ENCODE measurements around the gene ZNF546.
A peak's percentile ranks its signal among the peaks of the same experiment; 100 is the strongest.

ZNF546 gene

GRCh38 chr19:39963898-39964297, 33.0 kb upstream of the ZNF546 start:
- H3K4me3 ChIP-seq (ENCODE audit: low read depth, low read length) = no peak overlapping the region
- in situ Hi-C loops (cut with HindIII; ENCODE audit: low sequenced_read_pairs) = no loop called here
- DNase-seq (ENCODE audit: low read depth, low spot score) = no peak
- no peak for TF ChIP-seq CTCF (IDR thresholded peaks at IDR 0.05; ENCODE audit: low read depth, low read length)

GRCh38 chr19:39966617-39967016, 30.2 kb upstream of the ZNF546 start:
- in situ Hi-C loops (cut with HindIII; ENCODE audit: low sequenced_read_pairs) = no loop called here
- no peak for DNase-seq (ENCODE audit: low read depth, low spot score)
- TF ChIP-seq CTCF (IDR thresholded peaks at IDR 0.05; ENCODE audit: low read depth, low read length) = no peak
- no peak overlapping the region for H3K4me3 ChIP-seq (ENCODE audit: low read depth, low read length)

DNA sequence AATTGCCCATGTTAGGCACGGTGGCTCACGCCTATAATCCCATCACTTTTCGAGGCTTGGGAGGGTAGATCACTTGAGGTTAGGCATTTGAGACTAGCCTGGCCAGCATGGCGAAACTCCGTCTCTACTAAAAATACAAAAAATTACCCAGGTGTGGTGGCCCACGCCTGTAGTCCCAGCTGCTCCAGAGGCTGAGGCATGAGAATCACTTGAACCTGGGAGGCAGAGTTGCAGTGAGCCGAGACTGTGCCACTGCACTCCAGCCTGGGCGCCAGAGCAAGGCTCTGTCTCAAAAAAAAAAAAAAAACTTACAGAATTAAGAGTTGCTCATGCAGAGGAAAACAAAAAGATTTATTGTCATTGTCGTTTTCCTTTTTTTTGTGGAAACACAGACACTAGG, 29.3 kb upstream of the ZNF546 start:
- in situ Hi-C loops (cut with HindIII; ENCODE audit: low sequenced_read_pairs) = no loop called here
- DNase-seq (ENCODE audit: low read depth, low spot score) = no peak
- TF ChIP-seq CTCF (IDR thresholded peaks at IDR 0.05; ENCODE audit: low read depth, low read length) = no peak

GRCh38 chr19:39968789-39969188, 28.1 kb upstream of the ZNF546 start:
- TF ChIP-seq CTCF (IDR thresholded peaks at IDR 0.05; ENCODE audit: low read depth, low read length) = no peak
- no peak overlapping the region for H3K4me3 ChIP-seq (ENCODE audit: low read depth, low read length)
- DNase-seq (ENCODE audit: low read depth, low spot score) = no peak
- in situ Hi-C loops (cut with HindIII; ENCODE audit: low sequenced_read_pairs) = no loop called here

More for the DNA sequence above, 29.3 kb upstream of the ZNF546 start:
- no peak overlapping the region for H3K4me3 ChIP-seq (ENCODE audit: low read depth, low read length)

DNA sequence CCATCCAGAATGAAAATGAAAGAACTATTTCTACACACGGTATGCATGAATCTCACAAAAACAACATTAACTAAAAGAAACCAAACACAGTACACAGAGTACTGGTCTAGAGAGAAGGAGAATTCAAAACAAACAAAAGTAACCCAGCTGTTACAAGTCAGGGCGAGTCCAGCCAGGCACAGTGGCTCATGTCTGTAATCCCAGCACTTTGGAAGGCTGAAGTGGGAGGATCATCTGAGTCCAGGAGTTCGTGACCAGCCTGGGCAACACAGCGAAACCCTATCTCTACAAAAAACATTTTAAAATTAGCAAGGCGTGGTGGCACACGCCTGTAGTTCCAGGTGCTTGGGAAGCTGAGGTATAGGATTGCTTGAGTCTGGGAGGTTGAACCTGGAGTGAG, 27.6 kb upstream of the ZNF546 start:
- H3K4me3 ChIP-seq (ENCODE audit: low read depth, low read length) = no peak overlapping the region
- DNase-seq (ENCODE audit: low read depth, low spot score) = peak; percentile 31
- in situ Hi-C loops (cut with HindIII; ENCODE audit: low sequenced_read_pairs) = no loop called here
- TF ChIP-seq CTCF (IDR thresholded peaks at IDR 0.05; ENCODE audit: low read depth, low read length) = no peak

DNA sequence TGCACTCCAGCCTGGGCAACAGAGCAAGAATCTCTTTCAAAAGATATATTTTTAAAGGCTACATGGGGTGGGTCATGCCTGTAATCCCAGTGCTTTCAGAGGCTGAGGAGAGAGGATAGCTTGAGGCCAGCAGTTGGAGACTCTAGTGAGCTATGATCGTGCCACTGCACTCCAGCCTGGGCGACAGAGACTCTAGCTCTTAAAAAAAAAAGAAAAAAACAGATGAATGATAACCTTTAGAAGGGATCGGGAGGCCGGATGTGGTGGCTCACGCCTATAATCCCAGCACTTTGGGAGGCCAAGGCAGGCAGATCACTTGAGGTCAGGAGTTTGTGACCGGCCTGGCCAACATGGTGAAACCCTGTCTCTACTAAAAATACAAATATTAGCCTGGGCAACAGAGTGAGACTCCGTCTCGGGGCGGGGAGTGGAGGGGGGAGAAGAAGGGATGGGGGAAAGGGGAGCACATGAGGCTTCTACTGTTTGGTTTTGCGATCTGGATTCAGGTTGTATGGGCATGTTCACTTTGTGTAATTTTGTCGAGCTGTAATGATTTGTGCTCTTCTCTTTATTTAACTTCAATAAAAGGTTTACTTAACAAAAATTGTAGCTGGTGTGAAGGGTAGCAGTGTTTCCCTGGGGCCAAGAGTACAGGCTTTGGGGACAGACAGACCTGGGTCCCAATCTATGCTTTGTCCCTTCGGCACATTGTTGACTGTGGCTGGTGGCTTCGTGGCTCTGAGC, 27.0 kb upstream of the ZNF546 start:
- in situ Hi-C loops (cut with HindIII; ENCODE audit: low sequenced_read_pairs) = no loop called here
- H3K4me3 ChIP-seq (ENCODE audit: low read depth, low read length) = peak overlapping the region; percentile 70
- TF ChIP-seq CTCF (IDR thresholded peaks at IDR 0.05; ENCODE audit: low read depth, low read length) = no peak
- DNase-seq (ENCODE audit: low read depth, low spot score) = no peak

GRCh38 chr19:39970425-39970674, 26.5 kb upstream of the ZNF546 start:
- H3K4me3 ChIP-seq (ENCODE audit: low read depth, low read length) = peak overlapping the region; percentile 70
- in situ Hi-C loops (cut with HindIII; ENCODE audit: low sequenced_read_pairs) = no loop called here
- no peak for DNase-seq (ENCODE audit: low read depth, low spot score)

More at GRCh38 chr19:39970425-39970674, 26.5 kb upstream of the ZNF546 start:
- TF ChIP-seq CTCF (IDR thresholded peaks at IDR 0.05; ENCODE audit: low read depth, low read length) = no peak
